NCI-H69 (cell line): Measurements from ENCODE around the gene RDH13.

Experiments
- DNase-seq: peaks from one replicate; lab custom pipeline; 2025; lab: John Stamatoyannopoulos, UW

Gene RDH13

DNA sequence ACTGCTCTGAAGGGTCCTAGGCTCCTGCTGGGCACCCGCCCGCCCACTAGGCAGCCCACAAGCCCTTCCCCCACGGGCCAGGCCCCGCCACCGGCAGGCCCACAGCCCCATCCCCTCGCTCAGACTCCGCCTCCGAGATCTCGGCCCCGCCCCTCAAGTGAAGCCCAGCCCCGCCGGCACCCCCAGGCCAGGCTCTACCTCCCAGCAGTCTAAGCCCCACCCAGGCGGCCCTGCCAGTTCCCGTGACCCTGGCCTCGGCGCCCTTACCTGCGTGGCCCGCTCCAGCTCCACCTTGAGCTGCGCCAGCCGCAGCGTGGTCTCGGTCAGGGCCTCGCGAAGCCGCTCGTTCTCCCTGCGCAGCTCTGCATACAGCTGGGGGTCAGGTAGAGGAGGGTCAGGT lies 29.0 kb upstream of the RDH13 start:
- DNase-seq: no peak

DNA sequence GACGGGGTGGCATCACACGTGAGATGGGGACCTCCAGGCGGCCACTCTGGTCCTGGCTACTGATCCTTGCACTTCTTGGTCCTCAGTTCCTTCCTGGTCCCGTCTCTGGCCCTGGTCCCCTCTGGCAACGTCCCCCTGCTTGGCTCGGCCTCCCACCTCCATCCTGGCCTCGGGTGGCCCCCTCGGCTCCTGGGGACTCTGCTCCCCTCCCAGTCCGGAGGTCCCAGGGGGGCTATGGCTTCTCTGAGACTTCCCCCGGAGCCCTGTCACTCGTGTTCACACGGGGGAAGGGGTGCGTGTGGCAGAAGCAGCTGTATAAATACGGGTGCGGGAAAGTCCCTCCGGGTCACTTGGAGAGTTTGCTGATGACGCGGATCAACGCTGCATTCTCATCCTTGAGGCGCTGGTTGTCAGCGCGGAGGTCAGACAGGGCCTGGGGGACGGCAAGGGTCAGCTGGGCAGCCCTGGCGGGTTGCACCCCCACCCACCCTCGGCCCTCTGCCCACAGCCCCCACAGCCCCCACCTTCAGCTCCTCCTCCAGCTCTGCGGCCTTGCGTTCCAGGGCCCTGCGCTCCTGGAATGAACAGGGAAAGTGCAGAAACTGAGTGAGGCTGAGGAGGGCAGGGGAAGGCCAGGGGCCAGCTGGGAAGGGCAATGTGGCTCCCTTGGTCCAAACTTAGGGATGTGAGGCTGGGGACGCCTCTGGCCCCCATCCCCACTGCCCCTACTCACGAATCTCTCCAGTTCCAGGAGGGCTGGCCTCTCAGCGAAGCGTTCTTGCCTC lies 28.4 kb upstream of the RDH13 start:
- DNase-seq: no peak

- DNase-seq: no peak
Observed at GRCh38 chr19:55090564-55090963, 27.6 kb upstream of the RDH13 start.

DNA sequence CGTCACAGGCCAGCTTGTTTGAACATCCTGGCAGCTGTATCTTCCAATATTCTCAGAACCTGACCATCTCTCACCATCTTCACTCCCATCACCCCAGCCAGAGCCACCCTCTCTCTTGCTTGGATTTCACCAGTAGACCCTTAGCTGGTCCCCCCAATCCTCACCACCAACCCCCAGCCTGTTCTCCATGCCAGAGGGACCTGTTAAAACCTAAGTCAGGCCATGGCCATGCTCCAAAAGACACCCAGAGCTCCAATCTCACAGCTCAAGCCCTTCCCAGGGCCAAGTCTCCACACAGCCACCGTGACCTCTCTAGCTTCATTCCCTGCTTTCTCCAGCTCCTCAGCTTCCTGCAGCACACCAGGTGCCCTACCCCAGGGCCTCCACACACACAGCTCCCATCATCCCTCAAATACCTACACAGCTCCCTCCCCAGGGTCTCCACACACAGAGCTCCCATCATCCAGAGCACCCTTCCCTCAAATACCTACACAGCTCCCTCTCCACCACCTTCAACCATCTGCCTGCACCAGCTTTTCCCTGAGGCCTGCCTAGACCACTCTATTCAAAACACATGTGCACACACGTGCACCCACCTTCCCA lies 26.5 kb upstream of the RDH13 start:
- DNase-seq: no peak

GRCh38 chr19:55088543-55089341 lies 25.8 kb upstream of the RDH13 start:
- peak; percentile 80 for DNase-seq

DNA sequence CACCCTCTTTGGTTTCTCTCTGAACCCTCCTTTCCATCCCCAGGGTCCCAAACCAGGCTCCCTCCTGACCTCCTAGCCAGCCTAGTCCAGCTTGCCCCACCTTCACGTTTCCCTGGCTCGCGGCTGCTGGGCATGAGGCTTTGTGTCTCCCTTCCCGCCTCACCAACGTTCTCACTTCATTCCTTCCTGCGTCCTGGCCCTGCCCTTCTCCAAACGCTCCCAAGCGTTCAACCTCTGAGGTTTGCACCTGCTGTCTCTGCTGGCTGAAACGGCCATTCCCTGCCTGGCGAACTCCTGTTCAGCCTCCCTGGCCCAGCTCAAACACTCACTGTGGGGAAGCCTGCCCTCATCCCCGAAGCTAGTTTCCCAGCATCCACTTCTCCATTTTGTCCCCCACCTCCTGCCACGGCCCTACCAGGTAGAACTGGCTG lies 25.1 kb upstream of the RDH13 start:
- DNase-seq: no peak

- no peak for DNase-seq
Observed at GRCh38 chr19:55087542-55087901, 24.6 kb upstream of the RDH13 start.

DNA sequence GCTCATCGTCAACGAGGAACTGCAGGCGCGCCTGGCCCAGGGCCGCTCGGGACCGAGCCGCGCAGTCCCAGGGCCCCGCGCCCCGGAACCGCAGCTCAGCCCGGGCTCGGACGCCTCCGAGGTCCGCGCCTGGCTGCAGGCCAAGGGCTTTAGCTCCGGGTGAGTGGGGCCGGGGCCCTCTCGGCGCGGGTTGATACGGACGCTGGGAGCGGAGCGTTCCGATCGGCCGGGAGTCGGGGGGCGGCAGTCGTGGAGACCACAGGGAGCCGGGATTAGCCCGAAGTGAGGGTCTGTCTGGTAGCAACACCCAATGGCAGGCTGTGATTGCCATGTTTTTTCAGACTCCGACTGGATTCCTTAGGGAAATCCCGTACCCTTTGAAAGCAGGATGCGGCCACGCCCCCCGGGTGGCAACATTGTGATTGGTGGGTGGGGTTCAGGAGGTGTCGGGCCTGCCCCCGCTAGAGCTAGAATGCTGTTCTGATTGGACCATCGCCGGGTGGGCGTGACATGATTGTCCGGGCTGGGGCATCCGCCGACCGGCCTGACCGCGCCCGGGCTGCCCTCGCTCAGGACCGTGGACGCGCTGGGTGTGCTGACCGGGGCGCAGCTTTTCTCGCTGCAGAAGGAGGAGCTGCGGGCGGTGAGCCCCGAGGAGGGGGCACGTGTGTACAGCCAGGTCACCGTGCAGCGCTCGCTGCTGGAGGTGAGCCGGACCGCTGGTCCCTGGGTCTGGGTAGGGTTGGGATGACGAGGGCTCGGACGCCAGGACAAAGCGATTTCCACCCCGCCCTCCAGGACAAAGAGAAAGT lies 24.0 kb upstream of the RDH13 start:
- DNase-seq: peak; percentile 95

DNA sequence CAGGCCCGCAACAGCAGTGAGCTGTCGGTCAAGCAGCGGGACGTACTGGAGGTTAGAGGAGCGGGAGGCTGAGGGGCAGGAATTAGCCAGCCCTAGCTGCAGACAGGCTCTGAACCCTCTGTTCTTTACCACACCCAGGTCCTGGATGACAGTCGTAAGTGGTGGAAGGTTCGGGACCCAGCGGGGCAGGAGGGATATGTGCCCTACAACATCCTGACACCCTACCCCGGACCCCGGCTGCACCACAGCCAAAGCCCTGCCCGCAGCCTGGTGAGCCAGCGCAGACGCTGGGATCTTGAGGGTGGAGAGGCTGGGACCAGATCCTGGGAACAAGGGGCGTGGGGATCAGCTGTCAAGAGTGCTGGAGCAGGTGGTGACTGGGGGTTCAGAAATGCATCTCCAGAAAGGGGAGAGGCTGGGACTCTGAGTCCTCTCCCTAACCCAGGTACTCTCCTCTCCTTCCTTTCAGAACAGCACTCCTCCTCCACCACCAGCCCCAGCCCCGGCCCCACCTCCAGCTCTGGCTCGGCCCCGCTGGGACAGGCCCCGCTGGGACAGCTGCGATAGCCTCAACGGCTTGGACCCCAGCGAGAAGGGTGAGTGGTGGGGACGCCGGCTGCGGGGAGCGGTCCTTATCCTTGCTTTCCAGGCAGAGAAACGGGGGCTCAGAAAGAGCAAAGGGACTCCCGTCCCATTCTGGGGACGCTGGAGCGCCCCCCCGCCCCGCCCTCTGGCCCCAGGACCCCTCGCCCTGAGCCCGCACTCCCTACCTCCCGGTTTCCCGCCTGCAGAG lies 23.2 kb upstream of the RDH13 start:
- DNase-seq: peak; percentile 35

DNA sequence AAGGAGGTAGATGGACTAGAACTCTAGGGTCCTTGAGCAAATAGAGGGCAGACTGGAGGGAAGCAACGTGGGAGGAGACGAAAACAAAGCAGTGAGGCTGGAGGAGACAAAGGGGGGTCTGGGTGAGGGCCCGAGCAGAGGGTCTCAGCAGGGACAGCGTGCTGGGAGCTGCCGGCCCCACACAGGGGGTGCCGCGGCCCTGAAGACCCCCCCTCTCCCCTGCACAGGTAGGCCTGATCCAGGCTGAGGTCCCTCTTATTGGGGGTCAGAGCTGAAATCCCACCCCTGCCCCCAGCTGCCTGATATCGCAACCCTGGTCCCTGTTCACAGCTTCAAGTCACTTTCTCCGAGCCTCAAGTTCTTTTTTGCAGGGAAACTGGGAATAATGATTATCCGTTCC lies 21.5 kb upstream of the RDH13 start:
- DNase-seq: no peak

DNA sequence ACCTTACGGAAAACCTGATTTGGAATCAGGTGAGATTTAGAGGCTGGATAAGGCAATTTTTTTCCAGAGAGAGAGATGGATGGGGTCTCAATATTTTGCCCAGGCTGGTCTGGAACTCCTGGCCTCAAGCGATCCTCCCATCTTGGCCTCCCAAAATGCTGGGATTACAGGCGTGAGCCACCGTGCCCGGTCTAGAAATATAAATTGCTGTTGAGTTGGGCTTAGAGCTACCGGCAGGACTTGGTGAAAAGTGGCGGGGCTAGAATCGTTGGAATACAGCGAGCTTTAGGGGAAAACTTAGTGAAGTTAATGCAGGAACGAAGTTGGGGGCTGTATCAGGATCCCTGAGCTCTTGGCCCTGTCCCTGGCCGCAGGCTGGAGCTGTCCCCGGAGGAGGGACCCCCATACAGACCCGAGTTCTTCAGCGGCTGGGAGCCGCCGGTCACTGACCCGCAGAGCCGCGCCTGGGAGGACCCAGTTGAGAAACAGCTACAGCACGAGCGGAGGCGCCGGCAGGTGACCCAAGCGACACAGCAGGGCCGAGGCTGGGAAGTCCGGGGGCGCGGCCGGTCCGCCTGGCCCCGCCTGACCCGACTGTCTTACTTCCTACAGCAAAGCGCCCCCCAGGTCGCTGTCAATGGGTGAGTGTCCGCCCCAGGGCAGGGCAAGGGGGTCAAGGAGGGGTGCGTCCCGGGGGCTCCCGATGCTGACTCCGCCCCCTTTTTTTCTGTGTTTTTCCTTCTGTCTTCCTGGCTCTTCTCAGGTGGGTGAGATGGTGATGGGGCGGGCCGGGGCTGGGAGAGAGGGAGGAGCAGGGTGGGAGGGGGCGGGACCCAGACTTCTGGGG lies 20.3 kb upstream of the RDH13 start:
- DNase-seq: no peak

DNA sequence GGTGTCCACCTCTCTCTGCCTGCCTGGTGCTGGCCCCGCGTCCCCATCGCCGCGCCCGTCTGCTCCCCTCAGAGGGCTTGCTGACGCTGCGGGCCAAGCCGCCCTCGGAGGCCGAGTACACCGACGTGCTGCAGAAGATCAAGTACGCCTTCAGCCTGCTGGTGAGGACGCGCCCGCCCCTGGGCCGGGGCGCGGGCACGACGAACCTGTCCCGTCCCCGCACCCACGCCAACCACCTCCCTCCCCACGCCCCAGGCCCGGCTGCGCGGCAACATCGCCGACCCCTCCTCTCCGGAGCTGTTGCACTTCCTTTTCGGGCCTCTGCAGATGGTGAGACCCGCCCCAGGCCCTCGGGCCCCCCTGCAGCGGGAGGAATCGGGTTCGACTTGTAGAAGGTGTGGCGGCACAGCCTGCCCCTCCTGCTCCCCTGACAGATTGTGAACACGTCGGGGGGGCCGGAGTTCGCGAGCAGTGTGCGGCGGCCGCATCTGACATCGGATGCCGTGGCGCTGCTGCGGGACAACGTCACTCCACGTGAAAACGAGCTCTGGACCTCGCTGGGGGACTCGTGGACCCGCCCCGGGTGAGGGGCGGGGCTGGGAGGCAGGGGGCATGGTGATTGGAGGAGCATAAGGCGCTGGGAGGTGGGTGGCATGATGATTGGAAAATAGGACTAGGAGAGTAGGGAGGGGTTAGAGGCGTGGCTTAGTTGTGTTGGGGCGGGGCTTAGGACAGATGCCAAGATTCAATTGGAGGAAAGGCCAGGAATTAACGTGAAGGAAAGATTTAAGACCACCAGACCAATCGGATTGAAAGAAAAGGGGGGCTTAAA lies 19.3 kb upstream of the RDH13 start:
- DNase-seq: peak; percentile 73

DNA sequence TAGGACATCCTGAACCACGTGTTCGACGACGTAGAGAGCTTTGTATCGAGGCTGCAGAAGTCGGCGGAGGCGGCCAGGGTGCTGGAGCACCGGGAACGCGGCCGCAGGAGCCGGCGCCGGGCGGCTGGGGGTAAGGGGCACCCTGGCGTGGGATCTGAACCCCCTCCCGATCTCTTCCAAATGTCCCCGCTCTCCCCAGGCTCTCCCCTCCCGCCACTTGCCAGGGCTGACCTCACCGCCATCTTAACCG lies 18.7 kb upstream of the RDH13 start:
- no peak for DNase-seq

GRCh38 chr19:55080968-55081769 lies 18.2 kb upstream of the RDH13 start:
- peak; percentile 79 for DNase-seq

- DNase-seq: peak; percentile 97
Observed at GRCh38 chr19:55080121-55080967, 17.4 kb upstream of the RDH13 start.

DNA sequence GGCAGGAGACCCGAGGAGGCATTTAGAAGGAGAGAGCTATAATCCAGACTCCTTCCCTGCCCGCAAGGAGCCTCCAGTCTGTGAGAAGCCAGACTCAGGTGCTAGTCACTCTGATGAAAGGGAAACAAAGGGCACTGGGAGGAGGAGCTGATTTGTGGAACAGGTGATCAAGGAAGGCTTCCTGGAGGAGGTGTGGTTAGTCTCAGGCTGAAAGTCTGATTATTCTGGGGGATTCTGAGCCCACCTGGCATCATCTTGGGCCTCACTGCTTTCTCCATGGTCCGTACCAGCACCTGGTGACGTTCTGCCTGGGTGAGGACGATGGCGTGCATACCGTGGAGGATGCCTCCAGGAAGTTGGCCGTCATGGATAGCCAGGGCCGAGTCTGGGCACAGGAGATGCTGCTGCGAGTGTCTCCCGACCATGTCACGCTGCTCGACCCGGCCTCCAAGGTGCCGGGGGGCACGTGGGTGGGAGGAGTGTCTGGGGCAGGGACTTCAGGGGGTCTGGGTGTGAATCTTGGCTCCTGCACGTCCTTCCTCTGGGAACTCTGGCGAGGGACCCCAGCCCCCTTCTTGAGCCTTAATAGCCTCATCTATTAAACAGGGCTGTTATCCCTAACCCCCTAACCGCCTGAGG lies 16.6 kb upstream of the RDH13 start:
- DNase-seq: no peak

DNA sequence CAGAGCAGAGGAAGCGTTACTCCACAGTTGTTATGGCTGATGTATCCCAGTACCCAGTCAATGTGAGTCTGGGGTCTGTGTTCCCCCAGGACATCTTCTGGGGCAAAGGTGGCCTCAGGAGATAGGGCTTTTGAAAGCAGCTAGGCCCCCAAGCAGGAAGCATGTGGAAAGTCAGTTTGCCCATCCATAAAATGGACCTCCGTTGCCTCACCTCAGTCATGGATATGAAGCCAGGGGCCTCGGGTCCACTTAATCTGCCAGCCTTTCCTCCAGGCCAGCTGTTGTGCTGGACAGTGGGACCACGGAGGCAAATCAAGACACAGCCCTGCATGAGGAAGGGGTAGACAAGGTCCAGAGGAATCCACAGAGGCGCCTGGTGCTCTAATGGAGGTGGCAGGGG lies 16.0 kb upstream of the RDH13 start:
- no peak for DNase-seq

- no peak for DNase-seq
Observed at GRCh38 chr19:55077106-55077505, 14.2 kb upstream of the RDH13 start.
